HEK293 (cell line): ENCODE data around the gene ABHD4.

Experiments used
- CTCF ChIA-PET: fragments of 350-600 bp; formaldehyde crosslinking; extraction: SDS; loops from one replicate; lab custom pipeline; 2021; ENCODE audit warnings: antibody characterized with exemption; lab: Yijun Ruan, JAX
- POLR2A ChIA-PET: fragments of 300-600 bp; formaldehyde crosslinking; extraction: SDS; loops from one replicate; lab custom pipeline; 2020; ENCODE audit warnings: antibody characterized with exemption, inconsistent platforms; lab: Yijun Ruan, JAX
- H3K27ac ChIP-seq: fragments of 200-500 bp; sonication (Bioruptor generic); 2 replicates; pipeline ENCODE4 v1.5.1; 2014; ENCODE audit warnings: low read depth, low read length, control low read depth, inconsistent platforms; ENCODE audit errors: extremely low read depth
- H3K36me3 ChIP-seq, 2 experiments: fragments of 200-500 bp in 1 of 2; sonication (Bioruptor generic) in 1 of 2; 1 replicate in 1 of 2; 2 replicates in 1 of 2; pipeline ENCODE4 v1.5.1; 2014 to 2017; ENCODE audit warnings: inconsistent platforms in 2 of 2, low read length in 2 of 2; ENCODE audit not compliant: control insufficient read depth in 2 of 2, insufficient read depth in 1 of 2
- H3K4me1 ChIP-seq: fragments of 200-500 bp; sonication (Bioruptor generic); 2 replicates; pipeline ENCODE4 v1.5.1; 2014; ENCODE audit warnings: mild to moderate bottlenecking, low read length, inconsistent platforms; ENCODE audit not compliant: control insufficient read depth, insufficient read depth
- H3K4me3 ChIP-seq: 2 replicates; pipeline ENCODE4 v1.5.1; 2011; ENCODE audit warnings: low read depth, mild to moderate bottlenecking, control low read depth, low read length, moderate library complexity
- H3K9me3 ChIP-seq: fragments of 200-500 bp; sonication (Bioruptor generic); 2 replicates; pipeline ENCODE4 v1.5.1; 2014; ENCODE audit warnings: low read depth, low read length, inconsistent platforms; ENCODE audit not compliant: control insufficient read depth, insufficient read depth
- ATF2 ChIP-seq: fragments of 450-650 bp; formaldehyde crosslinking; IDR thresholded peaks from 2 replicates; pipeline ENCODE4 v1.5.1; 2016; ENCODE audit warnings: missing biosample characterization, missing genetic modification characterization, low read depth
- MZF1 ChIP-seq: fragments of 450-650 bp; formaldehyde crosslinking; IDR thresholded peaks from 2 replicates; pipeline ENCODE4 v1.5.1; 2017; ENCODE audit warnings: missing biosample characterization, missing genetic modification characterization, borderline replicate concordance
- PRDM10 ChIP-seq: fragments of 450-650 bp; formaldehyde crosslinking; IDR thresholded peaks from 2 replicates; pipeline ENCODE4 v1.5.1; 2016; ENCODE audit warnings: missing biosample characterization, missing genetic modification characterization
- PRDM6 ChIP-seq: fragments of 450-650 bp; formaldehyde crosslinking; IDR thresholded peaks from 2 replicates; pipeline ENCODE4 v1.5.1; 2017; ENCODE audit warnings: missing biosample characterization, missing genetic modification characterization
- RBAK ChIP-seq: fragments of 450-650 bp; formaldehyde crosslinking; IDR thresholded peaks from 2 replicates; pipeline ENCODE4 v1.5.1; 2016; ENCODE audit warnings: missing biosample characterization, missing genetic modification characterization
- SP2 ChIP-seq: fragments of 450-650 bp; formaldehyde crosslinking; IDR thresholded peaks from 2 replicates; pipeline ENCODE4 v1.5.1; 2016; ENCODE audit warnings: missing biosample characterization, missing genetic modification characterization
- SP7 ChIP-seq: fragments of 450-650 bp; formaldehyde crosslinking; IDR thresholded peaks from 2 replicates; pipeline ENCODE4 v1.5.1; 2016; ENCODE audit warnings: missing biosample characterization, missing genetic modification characterization
- TRIM28 ChIP-seq: IDR thresholded peaks from 2 replicates; pipeline ENCODE4 v1.6.1; 2011; ENCODE audit warnings: low read length, control low read depth, borderline replicate concordance
- TSHZ1 ChIP-seq: fragments of 450-650 bp; formaldehyde crosslinking; IDR thresholded peaks from 2 replicates; pipeline ENCODE4 v1.5.1; 2016; ENCODE audit warnings: missing biosample characterization, missing genetic modification characterization, borderline replicate concordance
- ZBTB17 ChIP-seq: fragments of 450-650 bp; formaldehyde crosslinking; IDR thresholded peaks from 2 replicates; pipeline ENCODE4 v1.5.1; 2016; ENCODE audit warnings: missing biosample characterization, missing genetic modification characterization
- ZBTB20 ChIP-seq: fragments of 450-650 bp; formaldehyde crosslinking; IDR thresholded peaks from 2 replicates; pipeline ENCODE4 v1.5.1; 2016; ENCODE audit warnings: missing biosample characterization, missing genetic modification characterization
- ZEB2 ChIP-seq: fragments of 450-650 bp; formaldehyde crosslinking; IDR thresholded peaks from 2 replicates; pipeline ENCODE4 v1.5.1; 2016; ENCODE audit warnings: missing biosample characterization, missing genetic modification characterization
- ZNF324 ChIP-seq: fragments of 450-650 bp; formaldehyde crosslinking; IDR thresholded peaks from 2 replicates; pipeline ENCODE4 v1.5.1; 2016; ENCODE audit warnings: missing biosample characterization, missing genetic modification characterization
- ZNF335 ChIP-seq: fragments of 450-650 bp; formaldehyde crosslinking; conservative IDR thresholded peaks from 2 replicates; pipeline ENCODE4 v1.5.1; 2016; ENCODE audit warnings: missing biosample characterization, missing genetic modification characterization
- ZNF362 ChIP-seq: fragments of 450-650 bp; formaldehyde crosslinking; IDR thresholded peaks from 2 replicates; pipeline ENCODE4 v1.5.1; 2016; ENCODE audit warnings: missing biosample characterization, missing genetic modification characterization
- ZNF398 ChIP-seq: fragments of 450-650 bp; formaldehyde crosslinking; IDR thresholded peaks from 2 replicates; pipeline ENCODE4 v1.5.1; 2017; ENCODE audit warnings: missing biosample characterization, missing genetic modification characterization
- ZNF600 ChIP-seq: fragments of 450-650 bp; formaldehyde crosslinking; IDR thresholded peaks from 2 replicates; pipeline ENCODE4 v1.5.1; 2016; ENCODE audit warnings: missing biosample characterization, missing genetic modification characterization
- ZNF629 ChIP-seq: fragments of 450-650 bp; formaldehyde crosslinking; IDR thresholded peaks from 2 replicates; pipeline ENCODE4 v1.5.1; 2017; ENCODE audit warnings: missing biosample characterization, missing genetic modification characterization

Gene ABHD4

GRCh38 chr14:22646570-22647254, 48.6 kb downstream of the ABHD4 start:
- Histone ChIP-seq H3K27ac (no peak overlapping the region), H3K36me3 (no peaks in the 10 kb centered on the region), H3K4me3 (no peak overlapping the region), H3K4me1 (no peaks in the 10 kb centered on the region; the same call in 1 of the 2 replicates), H3K9me3 (no peaks in the 10 kb centered on the region)
- ChIA-PET CTCF (interaction anchor here (1.9 kb wide), 1 partner anchor 77 kb away, joined by 11 read pairs; no protein-coding TSS in a partner anchor), POLR2A (no interaction called here)
- TF ChIP-seq MZF1 (tag by site-specific recombination) (peak; percentile 65; the same call in 1 of the 2 replicates), RBAK (tag by site-specific recombination) (no peak), ZBTB20 (tag by site-specific recombination) (no peak; the same call in 1 of the 2 replicates), ZNF398 (tag by site-specific recombination) (peak; percentile 21; the same call in 1 of the 2 replicates), TRIM28 (no peak), ZNF629 (tag by site-specific recombination) (peak; percentile 59), ZNF362 (tag by site-specific recombination) (peak; percentile 58; the same call in 1 of the 2 replicates), ZEB2 (peak; percentile 28), ATF2 (peak; percentile 95), SP7 (tag by site-specific recombination) (0 out of 2 replicates have a peak, but pooled peaks have one; percentile 20), PRDM6 (tag by site-specific recombination) (peak; percentile 74), TSHZ1 (tag by site-specific recombination) (peak; percentile 7; the same call in 1 of the 2 replicates), ZNF600 (tag by site-specific recombination) (0 out of 2 replicates have a peak, but pooled peaks have one; percentile 34), ZNF324 (tag by site-specific recombination) (peak; percentile 49; the same call in 1 of the 2 replicates), SP2 (tag by site-specific recombination) (no peak), ZNF335 (tag by site-specific recombination) (peak; percentile 41), PRDM10 (tag by site-specific recombination) (peak; percentile 38; the same call in 1 of the 2 replicates), ZBTB17 (tag by site-specific recombination) (peak; percentile 79)
